KOPT-K1 (cell line): ENCODE measurements around the gene SEMA3C.

Source experiments
- H3K27ac ChIP-seq: fragments of 200-600 bp; sonication (generic); 2 replicates; pipeline ENCODE4 v1.5.1; 2016; ENCODE audit warnings: antibody characterized with exemption, mild to moderate bottlenecking, low read depth, low read length; ENCODE audit not compliant: poor library complexity, severe bottlenecking
- H3K36me3 ChIP-seq: fragments of 200-600 bp; sonication (generic); 2 replicates; pipeline ENCODE4 v1.5.1; 2017; ENCODE audit warnings: antibody characterized with exemption, mild to moderate bottlenecking, low read length, moderate library complexity; ENCODE audit not compliant: insufficient read depth
- H3K9me3 ChIP-seq: fragments of 200-600 bp; sonication (generic); 2 replicates; pipeline ENCODE4 v1.5.1; 2017; ENCODE audit warnings: antibody characterized with exemption, low read length, mild to moderate bottlenecking; ENCODE audit not compliant: insufficient read depth, poor library complexity, severe bottlenecking

Gene SEMA3C

DNA sequence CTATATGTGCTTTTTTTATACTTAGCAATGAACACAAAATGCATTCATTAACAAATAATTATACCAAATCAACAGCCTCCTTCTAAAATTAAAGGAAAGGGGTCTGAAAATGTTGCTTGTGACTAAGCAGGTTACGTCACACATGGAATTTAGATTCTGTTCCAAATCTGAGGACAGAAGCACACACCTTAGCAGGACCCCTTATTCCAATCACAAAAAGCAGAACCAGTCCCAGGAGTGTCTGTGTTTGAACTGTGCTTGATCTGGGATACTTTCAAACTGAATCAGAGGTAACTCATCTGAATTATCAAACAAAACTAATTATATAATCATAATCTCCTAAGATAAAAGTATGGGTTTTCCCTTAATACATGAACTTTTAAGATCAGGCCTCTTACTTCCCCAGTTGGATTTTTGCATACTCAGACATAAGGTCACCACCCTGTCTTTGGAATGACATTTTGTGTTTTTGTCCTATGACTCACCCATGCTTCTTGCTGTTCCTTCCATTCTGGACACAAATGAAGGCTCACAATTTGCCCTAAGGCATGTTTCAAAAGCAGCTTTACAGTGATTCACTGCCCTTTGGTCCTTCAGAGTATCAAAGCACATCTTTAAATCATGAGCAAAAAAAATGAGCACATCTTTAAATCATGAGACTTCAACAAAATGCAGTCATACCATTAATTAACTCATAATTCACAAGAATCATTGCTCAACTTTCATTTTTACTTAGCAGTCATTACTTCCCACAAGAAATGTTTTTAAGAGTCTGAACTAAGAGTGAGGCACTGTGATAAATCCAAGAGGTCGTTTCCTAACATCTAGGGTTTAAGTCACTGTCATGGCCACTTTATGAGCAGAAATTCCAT is 35.5 kb downstream of the SEMA3C start:
- no peaks in the 10 kb centered on the region for H3K36me3 ChIP-seq
- no peak overlapping the region for H3K27ac ChIP-seq
- no peaks in the 10 kb centered on the region for H3K9me3 ChIP-seq

DNA sequence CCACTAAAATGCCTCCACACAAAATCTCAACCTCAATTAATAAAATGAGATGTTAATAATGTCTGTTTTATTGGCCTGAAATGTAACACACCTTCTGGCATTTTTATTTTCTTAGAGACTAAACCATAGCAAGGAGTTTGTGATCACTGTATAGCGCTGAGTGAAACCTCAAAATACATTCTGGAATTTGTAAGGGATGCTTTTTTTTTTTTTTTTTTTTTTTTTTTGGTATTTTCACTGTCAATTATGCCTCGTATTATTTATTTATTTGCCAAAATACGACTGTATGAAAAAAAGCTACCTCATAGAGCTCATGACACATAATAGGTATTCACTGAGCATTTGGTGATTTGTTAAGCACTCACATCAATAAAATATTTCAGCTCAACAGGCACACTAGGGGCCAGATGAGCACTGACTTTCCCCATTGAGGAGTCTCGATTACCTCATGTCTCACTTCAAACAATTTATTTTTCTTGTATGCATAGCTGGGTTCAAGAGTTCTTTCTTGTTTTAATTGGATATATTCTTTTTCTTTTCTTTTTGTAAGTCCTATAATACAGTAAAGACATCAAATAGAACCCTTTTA is 36.5 kb downstream of the SEMA3C start:
- Histone ChIP-seq H3K9me3 (no peaks in the 10 kb centered on the region), H3K27ac (no peak overlapping the region), H3K36me3 (no peaks in the 10 kb centered on the region)

DNA sequence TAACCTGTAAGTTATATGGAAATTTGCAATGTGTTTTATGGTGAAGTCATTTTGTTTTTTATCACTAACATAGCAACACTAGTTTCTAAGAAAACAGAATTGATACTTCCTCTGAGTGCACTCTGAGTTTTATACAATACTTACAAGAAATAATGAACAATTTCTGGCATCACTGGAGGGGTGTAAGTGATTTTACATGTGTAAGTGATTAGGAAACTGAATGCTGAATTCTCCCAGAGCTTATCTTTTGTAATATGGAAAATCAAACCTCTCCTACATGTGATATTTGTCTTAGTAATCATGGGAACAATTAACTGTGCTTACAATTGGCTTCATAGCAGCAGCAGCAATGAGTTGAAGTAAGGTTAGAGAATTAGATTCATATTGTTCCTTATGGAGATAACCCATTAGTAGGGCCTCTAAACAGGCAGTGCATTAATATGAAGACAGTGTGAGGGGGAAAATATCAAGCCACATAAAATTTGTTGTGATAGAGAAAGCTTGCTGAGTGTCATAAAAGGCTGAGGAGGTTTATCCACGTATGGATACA is 37.4 kb downstream of the SEMA3C start:
- no peaks in the 10 kb centered on the region for H3K36me3 ChIP-seq
- H3K27ac ChIP-seq: no peak overlapping the region
- H3K9me3 ChIP-seq: no peaks in the 10 kb centered on the region

DNA sequence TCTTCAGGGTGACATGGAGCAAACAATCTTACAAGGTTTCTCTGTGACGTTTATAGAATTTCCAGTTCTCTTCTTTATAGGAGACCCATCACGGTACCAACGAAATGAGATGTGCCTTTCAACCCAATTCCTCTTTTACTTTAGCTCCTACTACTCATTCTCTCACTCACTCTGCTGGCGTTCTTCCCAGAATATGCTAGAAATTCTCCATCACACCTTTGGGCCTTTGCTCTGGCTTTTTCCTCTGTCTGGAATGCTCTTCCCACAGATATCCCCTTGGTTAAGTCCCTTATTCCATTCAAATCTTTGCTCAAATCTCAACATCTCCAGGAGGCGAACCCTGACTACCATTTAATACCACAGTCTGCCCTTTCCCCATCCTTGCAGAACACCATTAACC is 39.0 kb downstream of the SEMA3C start:
- no peaks in the 10 kb centered on the region for H3K9me3 ChIP-seq
- no peaks in the 10 kb centered on the region for H3K36me3 ChIP-seq
- no peak overlapping the region for H3K27ac ChIP-seq

DNA sequence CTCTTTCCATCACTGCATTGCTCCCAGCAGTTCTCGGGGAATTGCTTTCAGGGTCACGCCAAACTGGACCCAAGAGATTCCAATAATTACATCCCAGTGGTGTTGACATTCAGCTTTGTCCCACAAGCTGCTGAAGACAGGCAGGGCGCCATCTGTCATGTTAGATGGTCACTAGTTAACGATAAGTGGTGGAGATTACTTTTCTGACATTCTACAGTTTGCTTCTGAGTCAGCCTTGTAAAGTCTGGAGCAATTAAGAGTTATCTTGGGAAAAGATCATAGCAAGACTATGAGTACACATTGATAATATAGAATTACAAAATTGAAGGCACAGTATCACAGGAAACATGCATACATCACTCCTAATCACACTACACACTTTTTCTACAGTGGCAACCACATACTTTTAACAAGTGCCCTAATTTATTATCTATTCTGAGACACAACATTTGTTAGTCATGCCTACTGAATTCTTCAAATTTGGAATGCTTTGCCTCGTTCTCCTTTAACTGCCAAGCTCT is 41.9 kb downstream of the SEMA3C start:
- H3K9me3 ChIP-seq: no peaks in the 10 kb centered on the region
- no peaks in the 10 kb centered on the region for H3K36me3 ChIP-seq
- no peak overlapping the region for H3K27ac ChIP-seq

DNA sequence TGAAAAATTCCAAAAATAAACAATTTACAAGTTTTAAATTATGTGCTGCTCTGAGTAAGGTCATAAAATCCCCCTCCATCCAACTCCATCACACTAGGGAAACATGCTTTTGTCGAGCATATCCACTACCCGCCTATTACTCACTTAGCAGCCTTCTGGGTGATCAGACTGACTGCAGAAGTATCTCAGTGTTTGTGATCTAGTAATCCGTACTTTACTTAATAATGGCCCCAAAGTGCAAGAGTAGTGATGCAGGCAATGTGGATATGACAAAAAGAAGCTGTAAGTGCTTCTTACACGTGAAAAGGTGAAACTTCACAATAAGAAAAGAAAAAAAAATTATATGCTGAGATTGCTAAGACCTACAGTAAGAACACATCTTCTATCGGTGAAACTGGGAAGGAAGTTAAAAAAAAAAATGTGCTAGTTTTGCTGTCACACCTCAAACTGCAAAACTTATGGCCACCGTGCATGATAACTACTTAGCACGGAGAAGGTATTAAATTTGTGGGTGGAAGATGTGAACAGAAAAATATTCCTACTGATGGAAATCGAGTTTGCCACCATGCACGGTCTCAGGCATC is 43.2 kb downstream of the SEMA3C start:
- Histone ChIP-seq H3K27ac (no peak overlapping the region), H3K9me3 (no peaks in the 10 kb centered on the region), H3K36me3 (no peaks in the 10 kb centered on the region)

DNA sequence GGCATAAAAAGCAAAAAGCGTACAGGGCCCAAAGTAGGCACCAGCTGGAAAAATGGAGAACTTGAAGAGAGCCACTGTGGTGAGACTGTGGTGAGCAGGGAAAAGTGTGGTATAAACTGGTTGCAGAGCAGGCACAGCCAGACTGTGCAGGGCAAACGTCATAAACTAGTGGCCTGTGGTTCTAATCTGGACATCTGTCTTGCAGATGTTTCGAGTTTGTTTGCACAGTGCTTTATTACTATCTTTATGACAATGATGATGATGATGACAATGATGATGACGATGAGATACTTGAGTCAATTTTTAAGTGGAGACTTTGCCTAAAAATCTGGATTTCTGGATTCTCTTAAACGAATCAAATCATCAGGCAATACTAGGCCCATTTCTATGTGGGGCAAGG is 45.7 kb downstream of the SEMA3C start:
- H3K9me3 ChIP-seq: no peaks in the 10 kb centered on the region
- no peak overlapping the region for H3K27ac ChIP-seq
- no peaks in the 10 kb centered on the region for H3K36me3 ChIP-seq

DNA sequence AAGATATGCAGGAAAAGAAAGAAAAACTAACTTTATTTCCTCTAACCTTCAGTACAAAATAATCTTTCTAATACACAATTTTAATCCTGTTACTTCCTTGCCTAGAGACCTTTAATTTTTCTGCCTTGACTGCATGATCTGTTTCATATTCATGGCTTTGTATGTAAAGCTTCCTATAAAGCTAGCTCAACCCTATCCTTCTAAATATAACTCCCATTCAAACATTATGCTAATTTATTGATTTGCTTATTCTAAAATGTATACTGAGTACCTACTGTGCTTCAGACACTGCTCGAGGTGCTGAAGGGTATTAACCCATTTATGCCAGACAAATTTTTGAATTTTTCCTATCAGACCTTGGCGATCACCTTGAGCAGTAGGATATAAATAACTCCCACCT is 47.6 kb downstream of the SEMA3C start:
- Histone ChIP-seq H3K9me3 (no peaks in the 10 kb centered on the region), H3K27ac (no peak overlapping the region), H3K36me3 (no peaks in the 10 kb centered on the region)

DNA sequence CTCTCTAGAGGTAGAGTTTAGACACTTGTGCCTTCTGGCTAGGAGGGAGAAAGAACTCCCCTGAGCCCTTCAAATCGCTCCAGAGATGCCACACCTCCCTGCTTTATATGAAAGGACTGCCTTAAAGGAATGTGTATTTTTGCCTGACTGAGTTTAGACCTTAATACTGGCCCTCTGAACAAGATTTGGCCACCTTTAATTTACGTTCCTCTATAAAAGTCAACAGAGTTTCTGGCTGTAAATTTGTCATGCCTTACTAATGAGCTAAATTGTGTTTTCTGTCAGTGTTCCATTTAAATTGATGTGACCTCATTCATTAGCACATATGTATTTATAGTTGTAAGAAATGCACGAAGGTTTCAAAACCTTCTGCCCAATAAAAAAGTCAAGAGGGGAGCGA is 48.0 kb downstream of the SEMA3C start:
- Histone ChIP-seq H3K27ac (no peak overlapping the region), H3K9me3 (no peaks in the 10 kb centered on the region), H3K36me3 (no peaks in the 10 kb centered on the region)

DNA sequence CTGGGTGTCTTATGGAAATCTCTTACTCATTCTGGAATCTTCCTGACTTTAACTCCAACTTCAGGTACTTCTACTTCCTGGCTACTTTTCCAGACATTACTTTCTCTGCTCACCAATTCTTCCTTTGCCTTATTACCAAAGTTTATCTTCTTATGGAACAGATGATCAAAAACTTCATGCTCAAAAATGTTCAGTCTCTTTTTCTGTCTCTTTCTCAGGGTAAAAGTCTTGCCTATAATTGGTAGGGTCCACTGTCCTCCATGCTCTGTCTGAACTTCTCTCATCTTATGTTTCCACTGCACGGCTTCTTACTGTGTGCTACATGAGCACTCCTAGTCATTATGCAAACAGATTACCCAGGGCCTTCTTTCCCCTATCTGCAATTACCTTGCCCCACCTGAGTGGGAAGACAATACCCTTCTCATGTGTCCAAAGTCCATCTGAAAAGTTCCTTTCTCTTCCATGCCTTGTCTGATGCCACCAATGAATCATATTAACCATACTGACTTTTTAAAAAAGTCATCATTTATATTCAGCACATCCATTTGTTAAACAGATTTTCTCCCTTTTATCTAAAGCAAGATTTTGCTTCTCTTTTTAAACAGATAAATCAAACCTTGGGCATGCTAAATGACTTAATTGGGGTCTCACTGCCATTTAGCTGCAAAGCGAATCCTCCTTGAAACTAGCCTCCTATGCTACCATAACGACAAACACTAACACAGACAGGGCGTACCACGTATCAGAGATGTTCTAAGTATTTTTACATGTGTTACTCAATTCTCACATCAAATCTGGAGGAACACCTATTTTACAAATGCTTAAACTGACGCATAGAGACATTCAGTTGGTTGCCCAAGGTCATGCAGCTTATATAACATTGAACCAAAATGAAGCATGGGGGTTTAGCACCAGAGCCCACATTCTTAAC is 48.8 kb downstream of the SEMA3C start:
- Histone ChIP-seq H3K9me3 (no peaks in the 10 kb centered on the region), H3K36me3 (no peaks in the 10 kb centered on the region), H3K27ac (no peak overlapping the region)

DNA sequence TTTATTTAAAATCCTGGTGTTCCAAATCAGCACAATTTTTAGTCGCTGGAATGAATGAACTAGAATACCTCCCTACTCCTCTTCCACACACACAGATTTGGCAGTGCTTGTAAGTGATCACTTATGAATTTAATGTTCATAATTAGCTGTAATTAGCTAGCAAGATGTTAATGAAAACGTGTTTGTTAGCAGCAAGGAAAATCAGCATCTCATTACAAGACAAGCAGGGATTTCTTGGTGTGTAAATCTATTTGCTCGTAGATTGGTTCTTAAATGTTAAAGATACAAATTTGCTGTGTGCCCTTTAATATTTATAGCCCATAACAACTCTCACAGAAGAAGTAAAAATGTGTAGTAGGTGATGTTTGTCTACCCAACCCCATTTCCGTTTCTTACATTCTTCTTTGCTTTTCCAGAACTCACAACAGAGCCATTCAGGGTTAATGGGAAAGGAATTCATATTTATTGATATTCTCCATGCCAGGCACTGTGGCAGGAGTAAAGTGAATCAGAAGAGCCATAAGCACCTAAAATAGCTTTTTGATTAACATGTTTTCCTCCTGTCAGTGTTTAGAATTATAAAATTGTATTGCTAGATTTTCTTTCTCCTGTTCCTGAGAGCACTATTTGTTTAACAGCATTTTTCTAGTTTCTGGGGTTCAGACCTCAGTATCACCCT is 49.6 kb downstream of the SEMA3C start:
- no peaks in the 10 kb centered on the region for H3K9me3 ChIP-seq
- no peak overlapping the region for H3K27ac ChIP-seq
- no peaks in the 10 kb centered on the region for H3K36me3 ChIP-seq

DNA sequence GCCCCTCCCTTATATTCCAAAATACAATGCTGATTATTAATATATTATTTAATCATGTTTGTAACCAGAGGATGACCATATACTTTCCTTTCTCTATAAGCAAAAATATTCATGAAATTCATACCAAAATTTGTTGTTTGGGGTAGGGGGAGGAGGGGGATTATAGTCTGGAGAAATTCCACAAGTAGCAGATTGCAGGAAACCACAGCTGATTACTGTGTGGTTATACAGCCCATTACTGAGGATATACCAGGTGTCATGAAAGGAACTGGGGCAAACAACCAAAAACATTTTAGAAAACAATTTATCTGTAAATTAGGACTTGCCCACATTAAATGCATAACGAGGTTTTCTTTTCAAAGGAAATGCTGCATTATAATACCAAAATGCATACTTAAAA is 50.3 kb downstream of the SEMA3C start:
- Histone ChIP-seq H3K36me3 (no peaks in the 10 kb centered on the region), H3K9me3 (no peaks in the 10 kb centered on the region), H3K27ac (no peak overlapping the region)

DNA sequence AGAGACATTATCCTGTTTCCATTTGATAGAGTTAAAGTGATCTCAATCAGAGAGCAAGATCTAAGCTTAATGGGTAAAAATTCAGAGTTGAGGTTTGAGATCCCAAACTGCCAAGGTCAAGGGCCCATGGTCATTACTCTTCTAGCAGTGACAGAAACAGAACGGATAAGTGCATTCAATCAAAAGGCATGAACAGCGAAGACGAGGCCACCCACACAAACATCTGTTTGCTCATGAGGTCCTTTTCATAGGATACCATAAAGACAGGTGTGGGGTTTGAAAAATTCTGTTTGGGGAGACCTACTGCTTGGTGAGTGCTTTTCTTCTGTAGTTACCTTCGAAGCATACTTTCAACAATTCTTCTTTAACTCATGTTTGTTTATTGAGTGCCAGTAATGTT is 58.3 kb downstream of the SEMA3C start:
- Histone ChIP-seq H3K36me3 (no peaks in the 10 kb centered on the region), H3K27ac (no peak overlapping the region), H3K9me3 (no peaks in the 10 kb centered on the region)

DNA sequence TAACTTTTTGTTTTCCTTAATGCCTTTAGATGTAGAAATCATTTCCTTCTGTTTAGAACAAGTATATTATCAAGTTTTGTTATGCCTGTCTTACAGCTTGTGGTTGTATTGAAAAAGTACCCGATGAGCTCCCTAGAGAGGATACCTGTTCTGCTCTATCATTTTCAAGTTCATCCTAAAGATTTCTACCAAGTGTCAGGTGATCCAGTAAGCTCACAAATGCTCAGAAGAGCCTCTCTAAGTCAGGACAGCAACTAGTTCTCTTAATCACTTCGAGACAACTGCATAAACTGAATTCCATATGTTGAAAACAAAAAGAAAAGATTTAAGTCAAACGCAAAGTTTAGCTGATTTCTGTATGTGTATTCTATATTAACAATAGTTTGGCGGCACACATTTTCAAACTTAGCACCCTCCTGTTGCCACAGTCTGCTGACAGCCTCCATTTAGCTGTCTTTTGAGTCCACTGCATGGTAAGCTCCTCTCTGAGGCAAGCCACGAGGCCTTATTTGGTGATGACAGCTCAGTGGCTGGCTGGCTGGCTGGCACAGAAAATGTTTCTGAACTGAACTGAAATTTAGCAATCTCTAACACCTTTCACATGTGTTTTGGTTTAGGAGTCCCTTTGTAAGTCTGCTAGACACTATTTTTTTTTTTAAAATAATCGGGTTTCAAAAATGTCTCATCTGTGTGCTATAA is 59.4 kb downstream of the SEMA3C start:
- Histone ChIP-seq H3K9me3 (no peaks in the 10 kb centered on the region), H3K36me3 (no peaks in the 10 kb centered on the region), H3K27ac (no peak overlapping the region)
